ENCODE data around the gene CLEC5A.

The CLEC5A gene

GRCh38 chr7:141877365-141877764 is 69.4 kb downstream of the CLEC5A start:
- Histone ChIP-seq H3K4me3 (ENCODE audit: insufficient read depth, low read depth, low read length, poor library complexity, severe bottlenecking) (no peak overlapping the region), H3K27ac (ENCODE audit: insufficient read depth, low read length, poor library complexity, severe bottlenecking) (no peak overlapping the region), H3K36me3 (ENCODE audit: control insufficient read depth, insufficient read depth, low read length) (no peaks in the 10 kb centered on the region), H3K27me3 (replicated peaks; ENCODE audit: control insufficient read depth, insufficient read depth, low read length, poor library complexity, severe bottlenecking) (no peaks in the 10 kb centered on the region), H3K4me1 (ENCODE audit: control insufficient read depth, insufficient read depth, low read length, poor library complexity, severe bottlenecking) (no peaks in the 10 kb centered on the region), H3K9me3 (ENCODE audit: control insufficient read depth, low read length) (no peaks in the 10 kb centered on the region)
- no peak for DNase-seq
